HepG2 (cell line): ENCODE data around the gene KAZN. TPM values are rescaled to one million over a fixed set of nuclear protein-coding genes. Genes with fewer than 3 reads are reported as not detected.

Source experiments
- ATAC-seq: fragments of 200-7000 bp; cut with Tn5 transposase; 3 replicates; pipeline ENCODE4 v1.9.1; 2020; ENCODE audit warnings: mild to moderate bottlenecking, moderate library complexity
- BruUV-seq: library from RNA; stranded (reverse); fragments of 400-500 nt; replicated peaks from 2 replicates; lab custom pipeline; 2021; lab: Mats Ljungman, UMichigan
- CTCF ChIA-PET: fragments of 300-600 bp; formaldehyde crosslinking; extraction: SDS; loops from one replicate; lab custom pipeline; 2021; ENCODE audit warnings: low total read pairs, inconsistent platforms, low intra/inter-chr PET ratio; lab: Yijun Ruan, JAX
- POLR2A ChIA-PET: fragments of 350-600 bp; sonication (Branson Sonifier 250); formaldehyde crosslinking; loops from one replicate; lab custom pipeline; 2020; ENCODE audit warnings: antibody characterized with exemption, inconsistent platforms; lab: Yijun Ruan, JAX
- DNase-seq: peaks from one replicate; pipeline ENCODE4 v3.0.0-alpha.2; 2015; ENCODE audit warnings: low spot score
- FAIRE-seq: peaks from 3 replicates; lab custom pipeline; 2011; peaks lifted over from hg19 to GRCh38; lab: Jason Lieb, UNC
- H2AFZ ChIP-seq: one replicate; pipeline ENCODE4 v1.6.1; 2011; ENCODE audit warnings: low read length, inconsistent platforms
- H3K27ac ChIP-seq: fragments of 300-600 bp; 3 replicates; pipeline ENCODE4 v1.8.0; 2011; ENCODE audit warnings: mixed run types, mild to moderate bottlenecking, mixed read lengths, low read length, inconsistent platforms; ENCODE audit not compliant: insufficient read depth; ENCODE audit errors: extremely low read length
- H3K27me3 ChIP-seq, 2 experiments: fragments of 200-600 bp in 1 of 2; 2 replicates in 1 of 2; 3 replicates in 1 of 2; pipeline versions ENCODE4 v1.6.0 to v1.8.0; 2011; ENCODE audit warnings: low read length in 2 of 2, mild to moderate bottlenecking in 2 of 2, moderate library complexity in 2 of 2, inconsistent platforms in 1 of 2; ENCODE audit not compliant: insufficient read depth in 2 of 2, control insufficient read depth in 1 of 2
- H3K36me3 ChIP-seq, 2 experiments: fragments of 200-600 bp in 1 of 2; replicated peaks in 1 of 2; 2 replicates in 1 of 2; 3 replicates in 1 of 2; pipeline versions ENCODE4 v1.5.1 to v1.8.0; 2011; ENCODE audit warnings: low read length in 2 of 2, inconsistent platforms in 1 of 2; ENCODE audit not compliant: insufficient read depth in 2 of 2, control insufficient read depth in 1 of 2
- H3K4me1 ChIP-seq: 2 replicates; pipeline ENCODE4 v1.5.1; 2012; ENCODE audit warnings: low read length, inconsistent platforms; ENCODE audit not compliant: insufficient read depth
- H3K4me2 ChIP-seq: 2 replicates; pipeline ENCODE4 v1.6.0; 2011; ENCODE audit warnings: low read depth, low read length, inconsistent platforms
- H3K4me3 ChIP-seq, 3 experiments: fragments of 200-600 bp in 1 of 3; sonication (generic), shearing (Covaris generic) in 1 of 3; replicated peaks in 1 of 3; 2 replicates each; pipeline ENCODE4 v1.5.1; 2011 to 2016; ENCODE audit warnings: low read length in 3 of 3, inconsistent platforms in 2 of 3, low read depth in 2 of 3, mild to moderate bottlenecking in 2 of 3, control low read depth in 1 of 3, mixed read lengths in 1 of 3; ENCODE audit not compliant: insufficient read depth in 1 of 3
- H3K79me2 ChIP-seq: one replicate; pipeline ENCODE4 v1.6.1; 2011; ENCODE audit warnings: low read length, inconsistent platforms; ENCODE audit not compliant: insufficient read depth
- H3K9ac ChIP-seq: 2 replicates; pipeline ENCODE4 v1.6.0; 2011; ENCODE audit warnings: mild to moderate bottlenecking, low read depth, low read length, inconsistent platforms; ENCODE audit not compliant: insufficient read depth
- H3K9me3 ChIP-seq: 2 replicates; pipeline ENCODE4 v1.5.1; 2012; ENCODE audit warnings: mild to moderate bottlenecking, low read length
- H4K20me1 ChIP-seq: 2 replicates; pipeline ENCODE4 v1.6.0; 2011; ENCODE audit warnings: inconsistent platforms, mild to moderate bottlenecking, low read length, moderate library complexity; ENCODE audit not compliant: insufficient read depth
- CBFB ChIP-seq: sonication (generic); formaldehyde crosslinking; IDR thresholded peaks from 2 replicates; pipeline ENCODE4 v1.4.0; 2020; ENCODE audit warnings: missing genetic modification reagents
- CEBPB ChIP-seq: IDR thresholded peaks from 2 replicates; pipeline ENCODE4 v1.6.1; 2011; ENCODE audit warnings: low read depth, low read length, improper control_type of control experiment, borderline replicate concordance
- MIER3 ChIP-seq: IDR thresholded peaks from 2 replicates; pipeline ENCODE4 v1.6.1; 2016; ENCODE audit warnings: missing compliant biosample characterization, borderline replicate concordance
- MTA3 ChIP-seq: sonication (generic); formaldehyde crosslinking; IDR thresholded peaks from 2 replicates; pipeline ENCODE4 v1.4.0; 2020; ENCODE audit warnings: missing genetic modification reagents
- TOE1 ChIP-seq: sonication (generic); formaldehyde crosslinking; IDR thresholded peaks from 2 replicates; pipeline ENCODE4 v1.4.0; 2020; ENCODE audit warnings: mild to moderate bottlenecking, missing genetic modification reagents
- ZBTB8A ChIP-seq: sonication (generic); formaldehyde crosslinking; IDR thresholded peaks from 2 replicates; pipeline ENCODE4 v1.4.0; 2020; ENCODE audit warnings: mild to moderate bottlenecking, low read depth, missing genetic modification reagents, borderline replicate concordance
- ZNF17 ChIP-seq: sonication (generic); formaldehyde crosslinking; IDR thresholded peaks from 2 replicates; pipeline ENCODE4 v1.5.0; 2020; ENCODE audit warnings: mild to moderate bottlenecking, missing genetic modification reagents
- ZNF772 ChIP-seq: sonication (generic); formaldehyde crosslinking; IDR thresholded peaks from 2 replicates; pipeline ENCODE4 v1.5.0; 2020; ENCODE audit warnings: mild to moderate bottlenecking, missing genetic modification reagents
- ZNF839 ChIP-seq: sonication (generic); formaldehyde crosslinking; IDR thresholded peaks from 2 replicates; pipeline ENCODE4 v1.4.0; 2020; ENCODE audit warnings: missing genetic modification reagents, mild to moderate bottlenecking, borderline replicate concordance
- WGBS: methylation state at CpG from one replicate; pipeline ENCODE4 v1.1.6; 2017; ENCODE audit warnings: low lambda C conversion rate; 5-methylcytosine and 5-hydroxymethylcytosine counted together
- in situ Hi-C: cut with HindIII; loops from 2 replicates; pipeline ENCODE4 v1.10.0; 2017; ENCODE audit warnings: low pct_unique_long_range_greater_than_20kb; ENCODE audit not compliant: extremely low pct_ligation_motif_present
- intact Hi-C: fragments of 100-400 bp; cut with micrococcal nuclease; formaldehyde crosslinking; loops from one replicate; pipeline ENCODE4 v1.10.0; 2022; ENCODE audit not compliant: unreplicated experiment
- polyA plus RNA-seq, 8 experiments: library from polyadenylated mRNA; depleted of rRNA in 3 of 8; stranded (reverse) in 7 of 8; unstranded in 1 of 8; fragments of >200 nt; fragmentation: Illumina TruSeq in 4 of 8; extraction: Trizol in 4 of 8; gene quantifications; 2 replicates each; pipeline versions ENCODE4 v1.2.1 to v1.2.3, GENCODE V29; 2011 to 2016; ENCODE audit warnings: low read depth in 4 of 8, missing spikeins in 1 of 8, mixed read lengths in 1 of 8; ENCODE audit not compliant: insufficient read depth in 1 of 8
- total RNA-seq, 5 experiments: library from RNA; depleted of rRNA; stranded (reverse); fragments of >200 nt; fragmentation: Illumina TruSeq; extraction: Trizol; gene quantifications; 2 replicates each; pipeline ENCODE4 v1.2.3, GENCODE V29; 2016; ENCODE audit warnings: low read depth in 1 of 5
- TF ChIP-seq, protein P1 (sequence below): IDR thresholded peaks from 2 replicates; pipeline ENCODE4 v1.6.1; 2016; ENCODE audit warnings: missing genetic modification reagents, missing compliant biosample characterization
- TF ChIP-seq, protein P2 (sequence below): sonication (generic); formaldehyde crosslinking; conservative IDR thresholded peaks from 2 replicates; pipeline ENCODE4 v1.4.0; 2020; ENCODE audit warnings: missing genetic modification reagents
- TF ChIP-seq, protein P3 (sequence below), 2 experiments: sonication (generic) in 1 of 2; formaldehyde crosslinking in 1 of 2; IDR thresholded peaks; 2 replicates each; pipeline versions ENCODE4 v1.4.0 to v1.6.1; 2018 to 2020; ENCODE audit warnings: missing genetic modification reagents in 2 of 2, borderline replicate concordance in 1 of 2, low read depth in 1 of 2, mild to moderate bottlenecking in 1 of 2, missing biosample characterization in 1 of 2
- TF ChIP-seq, protein P4 (sequence below): sonication (generic); formaldehyde crosslinking; conservative IDR thresholded peaks from 2 replicates; pipeline ENCODE4 v1.8.0; 2022; ENCODE audit warnings: low read depth, missing genetic modification reagents

The KAZN gene
- total and polyA plus RNA-seq, 2 of the 13 experiments (the other 11 are each of a cell fraction or from before 2014, with no cell fraction given): 10.4 to 13.5 TPM

DNA sequence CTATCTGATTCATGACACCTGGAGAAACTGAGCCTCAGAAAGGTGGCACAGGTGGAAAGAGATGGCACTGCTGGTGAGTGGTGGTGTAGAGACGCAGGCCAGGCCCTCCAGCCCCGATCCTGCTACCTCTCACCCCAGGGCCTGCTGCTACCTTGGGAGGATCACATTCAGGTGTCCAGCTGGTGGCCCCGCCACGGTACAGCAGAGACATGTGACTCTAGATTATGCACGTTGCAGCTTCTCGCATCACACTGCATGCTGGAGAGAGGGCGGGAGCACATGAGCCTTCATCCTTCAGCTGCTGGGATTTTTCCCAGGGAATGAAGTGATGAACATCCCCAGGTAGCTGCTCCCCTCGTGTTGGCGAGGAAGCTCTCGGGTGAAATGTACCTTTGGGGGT lies 32.9 kb downstream of the KAZN start:
- no peak overlapping the region for H3K27ac ChIP-seq
- BruUV-seq: no TSS peak
- no peak overlapping the region for H3K4me3 ChIP-seq
- in situ Hi-C loops: no loop called here
- DNase-seq: no peak
- H3K79me2 ChIP-seq: no peaks in the 10 kb centered on the region
- 2% methylated on average over 7 of the region's 10 CpGs for WGBS
- no peak overlapping the region for H3K9ac ChIP-seq
- no peaks in the 10 kb centered on the region for H4K20me1 ChIP-seq
- FAIRE-seq: no peak
- peaks cover 2 to 33% of the 10 kb centered on the region in 2 experiments; a peak in 2 of 5 replicates for H3K27me3 ChIP-seq
- no peak overlapping the region for H2AFZ ChIP-seq
- no peak overlapping the region for H3K4me2 ChIP-seq
- intact Hi-C loops: no loop called here
- POLR2A ChIA-PET: no interaction called here
- H3K9me3 ChIP-seq: no peaks in the 10 kb centered on the region
- no peak for ATAC-seq
- TF ChIP-seq ZNF17 (CRISPR knock-in tag) (no peak), CEBPB (no peak), MIER3 (CRISPR knock-in tag) (no peak)
- TF ChIP-seq, protein P1, sequence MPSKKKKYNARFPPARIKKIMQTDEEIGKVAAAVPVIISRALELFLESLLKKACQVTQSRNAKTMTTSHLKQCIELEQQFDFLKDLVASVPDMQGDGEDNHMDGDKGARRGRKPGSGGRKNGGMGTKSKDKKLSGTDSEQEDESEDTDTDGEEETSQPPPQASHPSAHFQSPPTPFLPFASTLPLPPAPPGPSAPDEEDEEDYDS (CRISPR knock-in tag): no peak
- H3K36me3 ChIP-seq: no peaks in the 10 kb centered on the region
- H3K4me1 ChIP-seq: no peaks in the 10 kb centered on the region
- CTCF ChIA-PET: no interaction called here

DNA sequence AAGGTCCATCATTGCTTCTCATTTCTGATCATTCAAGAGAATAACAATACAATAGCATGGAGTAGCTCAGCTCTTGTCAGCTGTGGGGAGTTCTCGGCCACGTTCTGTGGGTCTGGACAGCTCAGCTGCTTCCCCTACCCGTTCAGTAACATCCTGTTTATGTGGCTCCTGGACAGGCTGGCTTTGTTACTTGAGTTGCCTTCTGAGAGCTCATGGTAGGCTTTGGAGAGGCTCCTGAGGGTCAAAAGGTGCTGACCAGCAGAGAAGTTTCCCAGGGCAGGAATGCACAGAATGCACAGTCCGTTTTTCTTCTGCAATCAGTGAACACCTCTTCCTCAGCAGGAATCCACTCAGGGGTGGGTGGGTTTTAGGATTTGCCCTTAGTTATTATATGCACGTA lies 36.0 kb downstream of the KAZN start:
- Histone ChIP-seq H3K4me1 (no peaks in the 10 kb centered on the region), H3K27ac (no peak overlapping the region), H3K4me2 (no peak overlapping the region), H4K20me1 (no peaks in the 10 kb centered on the region), H2AFZ (no peak overlapping the region), H3K27me3 (peaks cover 2 to 18% of the 10 kb centered on the region in 2 experiments; a peak in 2 of 5 replicates), H3K4me3 (no peak overlapping the region), H3K36me3 (no peaks in the 10 kb centered on the region), H3K9me3 (no peaks in the 10 kb centered on the region), H3K79me2 (no peaks in the 10 kb centered on the region), H3K9ac (no peak overlapping the region)
- no peak for FAIRE-seq
- no peak for DNase-seq
- POLR2A ChIA-PET: no interaction called here
- CTCF ChIA-PET: no interaction called here
- BruUV-seq: no TSS peak
- WGBS: 27% methylated on average over 5 of the region's 5 CpGs
- intact Hi-C loops (no loop called here), in situ Hi-C loops (no loop called here)
- ATAC-seq: no peak
- TF ChIP-seq, protein P2, sequence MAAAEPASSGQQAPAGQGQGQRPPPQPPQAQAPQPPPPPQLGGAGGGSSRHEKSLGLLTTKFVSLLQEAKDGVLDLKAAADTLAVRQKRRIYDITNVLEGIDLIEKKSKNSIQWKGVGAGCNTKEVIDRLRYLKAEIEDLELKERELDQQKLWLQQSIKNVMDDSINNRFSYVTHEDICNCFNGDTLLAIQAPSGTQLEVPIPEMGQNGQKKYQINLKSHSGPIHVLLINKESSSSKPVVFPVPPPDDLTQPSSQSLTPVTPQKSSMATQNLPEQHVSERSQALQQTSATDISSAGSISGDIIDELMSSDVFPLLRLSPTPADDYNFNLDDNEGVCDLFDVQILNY (CRISPR knock-in tag): no peak
- no peak for TF ChIP-seq TOE1 (CRISPR knock-in tag)
- no peak for TF ChIP-seq MTA3
- TF ChIP-seq, protein P3, sequence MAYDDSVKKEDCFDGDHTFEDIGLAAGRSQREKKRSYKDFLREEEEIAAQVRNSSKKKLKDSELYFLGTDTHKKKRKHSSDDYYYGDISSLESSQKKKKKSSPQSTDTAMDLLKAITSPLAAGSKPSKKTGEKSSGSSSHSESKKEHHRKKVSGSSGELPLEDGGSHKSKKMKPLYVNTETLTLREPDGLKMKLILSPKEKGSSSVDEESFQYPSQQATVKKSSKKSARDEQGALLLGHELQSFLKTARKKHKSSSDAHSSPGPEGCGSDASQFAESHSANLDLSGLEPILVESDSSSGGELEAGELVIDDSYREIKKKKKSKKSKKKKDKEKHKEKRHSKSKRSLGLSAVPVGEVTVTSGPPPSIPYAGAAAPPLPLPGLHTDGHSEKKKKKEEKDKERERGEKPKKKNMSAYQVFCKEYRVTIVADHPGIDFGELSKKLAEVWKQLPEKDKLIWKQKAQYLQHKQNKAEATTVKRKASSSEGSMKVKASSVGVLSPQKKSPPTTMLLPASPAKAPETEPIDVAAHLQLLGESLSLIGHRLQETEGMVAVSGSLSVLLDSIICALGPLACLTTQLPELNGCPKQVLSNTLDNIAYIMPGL (CRISPR knock-in tag; IDR thresholded peaks at IDR 0.05; ENCODE audit: borderline replicate concordance in 1 of 2, low read depth in 1 of 2): no peak
- no peak for TF ChIP-seq ZBTB8A (CRISPR knock-in tag)
- no peak for TF ChIP-seq ZNF839 (CRISPR knock-in tag)
- TF ChIP-seq, protein P4, sequence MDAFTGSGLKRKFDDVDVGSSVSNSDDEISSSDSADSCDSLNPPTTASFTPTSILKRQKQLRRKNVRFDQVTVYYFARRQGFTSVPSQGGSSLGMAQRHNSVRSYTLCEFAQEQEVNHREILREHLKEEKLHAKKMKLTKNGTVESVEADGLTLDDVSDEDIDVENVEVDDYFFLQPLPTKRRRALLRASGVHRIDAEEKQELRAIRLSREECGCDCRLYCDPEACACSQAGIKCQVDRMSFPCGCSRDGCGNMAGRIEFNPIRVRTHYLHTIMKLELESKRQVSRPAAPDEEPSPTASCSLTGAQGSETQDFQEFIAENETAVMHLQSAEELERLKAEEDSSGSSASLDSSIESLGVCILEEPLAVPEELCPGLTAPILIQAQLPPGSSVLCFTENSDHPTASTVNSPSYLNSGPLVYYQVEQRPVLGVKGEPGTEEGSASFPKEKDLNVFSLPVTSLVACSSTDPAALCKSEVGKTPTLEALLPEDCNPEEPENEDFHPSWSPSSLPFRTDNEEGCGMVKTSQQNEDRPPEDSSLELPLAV: no peak
- TF ChIP-seq CBFB (CRISPR knock-in tag): no peak
- TF ChIP-seq ZNF772 (CRISPR knock-in tag): no peak
